ENCODE data around the gene GGT5. TPM values are rescaled to one million over a fixed set of nuclear protein-coding genes. Genes with fewer than 3 reads are reported as not detected.

The GGT5 gene
- total and polyA plus RNA-seq, 2 of the 13 experiments (the other 11 are each of a cell fraction or from before 2014, with no cell fraction given), result 0.69 to 3.1 TPM

GRCh38 chr22:24186352-24186740, 58.5 kb downstream of the GGT5 start (continued):
- TF ChIP-seq, protein P1, sequence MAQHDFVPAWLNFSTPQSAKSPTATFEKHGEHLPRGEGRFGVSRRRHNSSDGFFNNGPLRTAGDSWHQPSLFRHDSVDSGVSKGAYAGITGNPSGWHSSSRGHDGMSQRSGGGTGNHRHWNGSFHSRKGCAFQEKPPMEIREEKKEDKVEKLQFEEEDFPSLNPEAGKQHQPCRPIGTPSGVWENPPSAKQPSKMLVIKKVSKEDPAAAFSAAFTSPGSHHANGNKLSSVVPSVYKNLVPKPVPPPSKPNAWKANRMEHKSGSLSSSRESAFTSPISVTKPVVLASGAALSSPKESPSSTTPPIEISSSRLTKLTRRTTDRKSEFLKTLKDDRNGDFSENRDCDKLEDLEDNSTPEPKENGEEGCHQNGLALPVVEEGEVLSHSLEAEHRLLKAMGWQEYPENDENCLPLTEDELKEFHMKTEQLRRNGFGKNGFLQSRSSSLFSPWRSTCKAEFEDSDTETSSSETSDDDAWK (CRISPR knock-in tag; IDR thresholded peaks at IDR 0.05), result no peak

DNA sequence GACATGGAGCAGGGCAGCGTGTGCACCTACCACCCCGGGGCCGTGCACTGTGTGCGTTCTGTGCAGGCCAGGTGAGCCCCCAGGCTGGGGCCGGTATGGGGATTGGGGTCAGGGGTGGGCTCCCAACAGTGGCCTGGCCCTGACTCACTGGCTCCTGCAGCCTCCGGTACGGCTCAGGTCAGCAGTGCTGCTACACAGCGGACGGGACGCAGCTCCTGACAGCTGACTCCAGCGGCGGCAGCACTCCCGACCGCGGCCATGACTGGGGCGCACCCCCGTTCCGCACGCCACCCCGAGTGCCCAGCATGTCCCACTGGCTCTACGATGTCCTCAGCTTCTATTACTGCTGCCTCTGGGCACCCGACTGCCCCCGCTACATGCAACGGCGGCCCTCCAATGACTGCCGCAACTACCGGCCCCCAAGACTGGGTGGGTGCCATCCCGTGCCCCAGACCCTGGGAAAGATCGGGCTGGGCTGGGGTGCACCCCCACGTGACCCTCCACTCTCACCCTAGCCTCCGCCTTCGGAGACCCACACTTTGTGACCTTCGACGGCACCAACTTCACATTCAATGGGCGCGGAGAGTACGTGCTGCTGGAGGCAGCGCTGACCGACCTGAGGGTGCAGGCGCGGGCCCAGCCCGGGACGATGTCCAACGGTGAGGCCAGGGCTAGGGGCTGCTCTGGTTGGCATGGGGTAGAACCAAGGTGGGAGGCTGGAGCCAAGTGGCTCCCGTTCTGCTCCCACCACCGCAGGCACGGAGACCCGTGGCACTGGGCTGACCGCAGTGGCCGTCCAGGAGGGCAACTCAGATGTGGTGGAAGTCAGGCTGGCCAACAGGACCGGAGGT, 59.2 kb downstream of the GGT5 start:
- TF ChIP-seq MYC (CRISPR knock-in tag; IDR thresholded peaks at IDR 0.05; ENCODE audit: borderline replicate concordance) (no peak), ZNF441 (CRISPR knock-in tag; IDR thresholded peaks at IDR 0.05; ENCODE audit: borderline replicate concordance) (no peak), ZNF44 (CRISPR knock-in tag; IDR thresholded peaks at IDR 0.05) (no peak), SMAD3 (CRISPR knock-in tag; IDR thresholded peaks at IDR 0.05) (no peak), MIXL1 (CRISPR knock-in tag; IDR thresholded peaks at IDR 0.05) (no peak), ARID5B (CRISPR knock-in tag; IDR thresholded peaks at IDR 0.05) (no peak), ZNF496 (CRISPR knock-in tag; IDR thresholded peaks at IDR 0.05; ENCODE audit: insufficient replicate concordance) (no peak), ZNF34 (CRISPR knock-in tag; IDR thresholded peaks at IDR 0.05; ENCODE audit: borderline replicate concordance) (no peak), THAP7 (CRISPR knock-in tag; IDR thresholded peaks at IDR 0.05) (no peak)
- FAIRE-seq (no peak), DNase-seq (ENCODE audit: low spot score) (no peak), ATAC-seq (no peak)
- Histone ChIP-seq H3K4me2 (ENCODE audit: low read depth, low read length) (no peak overlapping the region), H3K4me3 (replicated peaks in 1 of 3; ENCODE audit: insufficient read depth in 1 of 3, low read depth in 2 of 3, low read length in 3 of 3) (no peak overlapping the region), H4K20me1 (ENCODE audit: insufficient read depth, low read length) (no peaks in the 10 kb centered on the region), H3K36me3 (replicated peaks in 1 of 2; ENCODE audit: control insufficient read depth in 1 of 2, insufficient read depth in 2 of 2, low read length in 2 of 2) (no peaks in the 10 kb centered on the region), H3K9me3 (ENCODE audit: low read length) (no peaks in the 10 kb centered on the region), H3K79me2 (ENCODE audit: insufficient read depth, low read length) (no peaks in the 10 kb centered on the region), H3K4me1 (ENCODE audit: insufficient read depth, low read length) (peaks cover 35% of the 10 kb centered on the region), H3K27ac (ENCODE audit: extremely low read length, insufficient read depth, low read length) (no peak overlapping the region), H3K9ac (ENCODE audit: insufficient read depth, low read depth, low read length) (no peak overlapping the region), H3K27me3 (ENCODE audit: control insufficient read depth in 1 of 2, insufficient read depth in 2 of 2, low read length in 2 of 2) (no peaks in the 10 kb centered on the region), H2AFZ (ENCODE audit: low read length) (no peak overlapping the region)
- CTCF ChIA-PET (ENCODE audit: low intra/inter-chr PET ratio, low total read pairs), result no interaction called here
- POLR2A ChIA-PET, result no interaction called here
- 89% methylated on average over 32 of the region's 51 CpGs for WGBS (ENCODE audit: low lambda C conversion rate)
- in situ Hi-C loops (cut with HindIII; ENCODE audit: extremely low pct_ligation_motif_present, low pct_unique_long_range_greater_than_20kb), result loop anchor here (5.0 kb wide), 1 partner anchor 62 kb away; the partner anchor contains the start of gene GGT5
- BruUV-seq (replicated peaks), result no TSS peak
- intact Hi-C loops (cut with micrococcal nuclease; ENCODE audit: unreplicated experiment), result no loop called here

Measured in HepG2 (cell line).